GM12891 (cell line): ENCODE results near the gene CCDC88C.
A peak's percentile ranks its signal among the peaks of the same experiment; 100 is the strongest.

Experiments
- DNase-seq: peaks from one replicate; pipeline ENCODE4 v3.0.0; 2011; ENCODE audit warnings: low spot score; ENCODE audit not compliant: insufficient read length
- FAIRE-seq: peaks from 2 replicates; lab custom pipeline; 2011; peaks lifted over from hg19 to GRCh38; lab: Jason Lieb, UNC
- PAX5 ChIP-seq: IDR thresholded peaks from 2 replicates; pipeline ENCODE4 v1.6.1; 2011; ENCODE audit warnings: low read length, moderate library complexity, mild to moderate bottlenecking; ENCODE audit not compliant: insufficient read depth, severe bottlenecking
- POLR2A ChIP-seq: IDR thresholded peaks from 2 replicates; pipeline ENCODE4 v1.6.1; 2011; ENCODE audit warnings: low read depth, low read length, control low read depth
- POLR2AphosphoS5 ChIP-seq: IDR thresholded peaks from 2 replicates; pipeline ENCODE4 v1.6.1; 2011; ENCODE audit warnings: low read depth, low read length, control low read depth
- POU2F2 ChIP-seq: IDR thresholded peaks from 2 replicates; pipeline ENCODE4 v1.6.1; 2011; ENCODE audit warnings: low read depth, mild to moderate bottlenecking, control low read depth, low read length, moderate library complexity
- SPI1 ChIP-seq: IDR thresholded peaks from 2 replicates; pipeline ENCODE4 v1.6.1; 2011; ENCODE audit warnings: low read depth, low read length, control low read depth
- TAF1 ChIP-seq: IDR thresholded peaks from 2 replicates; pipeline ENCODE4 v1.6.1; 2011; ENCODE audit warnings: low read depth, low read length, control low read depth

The CCDC88C gene

GRCh38 chr14:91357272-91358024 lies 60.2 kb downstream of the CCDC88C start:
- DNase-seq = no peak
- no peak for FAIRE-seq
- TF ChIP-seq SPI1 = no peak

DNA sequence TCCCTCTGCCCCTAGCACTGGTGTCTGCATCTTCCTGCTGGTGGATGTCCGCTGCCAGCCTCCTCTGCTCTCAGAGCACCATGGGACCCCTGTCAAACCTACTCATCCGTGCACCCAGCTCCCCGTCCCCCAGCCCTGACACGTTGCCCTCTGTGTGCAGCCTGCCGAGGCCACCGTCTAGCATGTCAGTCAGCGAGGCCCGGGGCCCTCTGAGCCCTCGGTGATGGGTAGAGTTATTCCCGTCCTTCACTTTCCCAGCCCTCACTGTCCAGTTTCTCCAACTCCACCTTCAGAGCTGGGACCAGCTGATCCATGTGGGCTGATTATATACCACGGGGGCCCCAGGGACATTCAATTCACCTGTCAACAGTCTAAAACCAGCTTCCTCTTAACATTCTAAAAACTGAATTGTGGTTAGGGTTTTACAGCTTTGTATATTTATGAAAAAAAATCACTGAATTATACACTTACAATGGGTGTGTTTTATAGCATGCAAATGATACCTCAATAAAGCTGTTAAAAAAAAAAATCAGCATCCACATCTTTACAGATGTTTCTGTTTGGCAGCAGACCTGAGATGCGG lies 61.3 kb downstream of the CCDC88C start:
- no peak for FAIRE-seq
- TF ChIP-seq POU2F2 (no peak), PAX5 (no peak), SPI1 (no peak), POLR2AphosphoS5 (no peak), POLR2A (no peak), TAF1 (no peak)
- DNase-seq = no peak

DNA sequence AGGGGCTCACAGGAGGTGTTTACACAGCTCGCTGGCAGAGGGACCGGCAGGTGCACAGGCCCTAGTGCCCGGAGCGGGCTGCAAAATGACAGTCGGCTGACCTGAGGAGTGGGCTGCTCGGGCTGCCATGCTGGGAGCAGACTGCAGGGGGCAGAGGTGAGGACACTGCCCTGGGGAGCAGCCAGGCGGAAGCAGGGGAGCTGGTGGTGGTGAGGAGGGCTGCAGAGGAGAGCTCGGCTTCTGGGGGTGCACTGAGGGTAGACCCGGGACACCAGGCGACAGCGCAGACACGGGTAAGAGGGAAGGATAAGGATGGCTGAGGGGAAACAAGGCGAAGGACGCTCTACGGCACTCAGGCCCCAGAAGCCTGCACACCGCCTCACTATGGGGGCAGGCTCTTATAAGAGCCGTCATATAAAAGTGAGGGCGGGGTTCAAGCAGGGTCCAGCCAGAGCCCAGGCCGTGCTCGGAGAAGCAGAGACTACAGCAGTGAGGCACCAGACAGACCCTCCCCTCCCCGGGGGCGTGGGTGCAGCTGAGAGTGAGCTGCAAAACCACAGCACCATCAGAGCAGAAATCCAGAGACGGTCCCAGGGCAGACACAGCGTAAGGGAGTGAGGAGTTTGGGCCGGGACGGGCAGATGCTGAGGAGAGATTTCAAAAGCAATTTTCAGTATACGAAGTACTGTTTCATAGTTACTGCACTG lies 62.5 kb downstream of the CCDC88C start:
- peak; percentile 94 for FAIRE-seq
- no peak for DNase-seq
- TF ChIP-seq PAX5 (peak; percentile 49), POLR2A (peak; percentile 44; the same call in 1 of the 2 replicates), POLR2AphosphoS5 (no peak)

GRCh38 chr14:91354221-91354916 lies 63.3 kb downstream of the CCDC88C start:
- DNase-seq (no peak), FAIRE-seq (peak; percentile 45)
- TF ChIP-seq POLR2A (no peak), POLR2AphosphoS5 (no peak), TAF1 (no peak), SPI1 (no peak), PAX5 (no peak), POU2F2 (no peak)

GRCh38 chr14:91352728-91353692 lies 64.6 kb downstream of the CCDC88C start:
- TF ChIP-seq TAF1 (no peak), POLR2AphosphoS5 (no peak), SPI1 (no peak), POU2F2 (no peak)
- no peak for FAIRE-seq
- no peak for DNase-seq

DNA sequence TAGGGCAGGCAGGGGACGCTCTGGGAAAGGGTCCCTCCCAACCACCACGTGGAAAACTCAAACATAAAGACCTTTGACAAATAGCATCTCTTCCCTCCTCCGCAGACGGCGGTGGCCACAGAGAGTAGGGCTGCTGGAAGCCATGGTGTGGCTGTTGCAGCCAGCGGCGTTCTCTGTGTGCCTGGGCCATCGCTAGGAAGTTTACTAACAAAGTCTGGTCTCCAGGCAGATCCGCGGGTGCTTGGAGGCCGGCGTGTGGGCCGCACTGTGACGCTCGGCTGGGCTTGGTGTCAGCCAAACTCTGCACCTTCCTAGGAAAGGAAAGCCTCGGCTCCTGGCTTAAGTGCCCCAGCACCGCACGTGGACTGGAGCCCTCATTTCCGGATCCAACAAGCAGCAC lies 65.6 kb downstream of the CCDC88C start:
- DNase-seq = no peak
- peak; percentile 70 for FAIRE-seq

DNA sequence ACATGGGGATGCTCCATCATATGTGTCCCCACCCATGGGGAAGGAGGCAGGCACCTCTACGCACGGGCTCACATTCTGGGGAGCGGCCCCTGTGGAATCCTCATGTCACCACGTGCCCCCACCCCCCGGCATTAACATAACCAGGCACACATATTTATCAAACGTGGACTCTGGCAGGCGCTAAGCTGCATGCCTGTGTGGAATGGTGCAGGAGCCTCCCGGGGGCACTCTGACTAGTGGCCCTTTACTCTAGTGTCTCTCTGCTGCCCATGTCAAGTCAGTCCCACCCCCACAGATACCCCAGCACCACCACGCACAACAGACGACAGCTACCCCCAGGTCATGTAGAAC lies 66.1 kb downstream of the CCDC88C start:
- TF ChIP-seq SPI1 = no peak
- TF ChIP-seq POLR2A = no peak
- no peak for TF ChIP-seq POU2F2
- no peak for TF ChIP-seq TAF1
- no peak for TF ChIP-seq POLR2AphosphoS5
- TF ChIP-seq PAX5 = no peak
- no peak for FAIRE-seq
- no peak for DNase-seq

More for the DNA sequence above, 65.6 kb downstream of the CCDC88C start:
- no peak for TF ChIP-seq POLR2AphosphoS5
- TF ChIP-seq POLR2A = no peak
- no peak for TF ChIP-seq SPI1
- no peak for TF ChIP-seq TAF1
- TF ChIP-seq PAX5 = no peak
- TF ChIP-seq POU2F2 = no peak

GRCh38 chr14:91350813-91351511 lies 66.7 kb downstream of the CCDC88C start:
- no peak for DNase-seq
- TF ChIP-seq POU2F2 (no peak), TAF1 (peak; percentile 28; the same call in 1 of the 2 replicates), POLR2AphosphoS5 (no peak), SPI1 (no peak), POLR2A (peak; percentile 37; the same call in 1 of the 2 replicates)
- peak; percentile 95 for FAIRE-seq
